ENCODE results near the gene TSPEAR. TPM values are rescaled to one million over a fixed set of nuclear protein-coding genes. Genes with fewer than 3 reads are reported as not detected.

Gene TSPEAR
- total RNA-seq, 1 experiment from 2014 or later: 0.32 TPM

GRCh38 chr21:44450402-44450801 lies 261.0 kb downstream of the TSPEAR start:
- no peak for TF ChIP-seq CTCF (IDR thresholded peaks at IDR 0.05; ENCODE audit: insufficient read depth in 1 of 2, low read depth in 1 of 2, low read length in 1 of 2, severe bottlenecking in 1 of 2, unreplicated experiment in 1 of 2)
- no peak overlapping the region for H3K4me3 Mint-ChIP-seq (ENCODE audit: unreplicated experiment)
- Histone ChIP-seq H3K36me3 (ENCODE audit: control insufficient read depth, insufficient read depth, low read length) (no peaks in the 10 kb centered on the region), H3K4me1 (0 out of 2 replicates have a peak, but pooled peaks cover 6% of the 10 kb centered on the region), H3K9me3 (no peaks in the 10 kb centered on the region), H3K4me3 (ENCODE audit: low read depth, low read length) (no peak overlapping the region), H3K27me3 (replicated peaks; ENCODE audit: control insufficient read depth, insufficient read depth, low read length) (no peaks in the 10 kb centered on the region)
- CTCF ChIA-PET: no interaction called here
- POLR2A ChIA-PET: no interaction called here
- H3K9me3 Mint-ChIP-seq (ENCODE audit: unreplicated experiment): peaks cover 7% of the 10 kb centered on the region
- no TSS peak for BruUV-seq (replicated peaks)
- DNase-seq: peak in 1 of 2 experiments; percentile 23
- H3K36me3 Mint-ChIP-seq (ENCODE audit: insufficient read depth, unreplicated experiment): no peaks in the 10 kb centered on the region
- no peak overlapping the region for H3K27ac Mint-ChIP-seq (ENCODE audit: unreplicated experiment)
- intact Hi-C loops (cut with micrococcal nuclease; ENCODE audit: unreplicated experiment): no loop called here
- H3K27me3 Mint-ChIP-seq (ENCODE audit: insufficient read depth, unreplicated experiment): no peaks in the 10 kb centered on the region
- no peaks in the 10 kb centered on the region for H3K4me1 Mint-ChIP-seq (ENCODE audit: low read depth, unreplicated experiment)

GRCh38 chr21:44449473-44450363 lies 261.7 kb downstream of the TSPEAR start:
- DNase-seq: peak in 1 of 2 experiments; percentile 29
- no peak overlapping the region for H3K4me3 ChIP-seq (ENCODE audit: low read depth, low read length)
- intact Hi-C loops (cut with micrococcal nuclease; ENCODE audit: unreplicated experiment): no loop called here
- Mint-ChIP-seq H3K4me3 (ENCODE audit: unreplicated experiment) (no peak overlapping the region), H3K27ac (ENCODE audit: unreplicated experiment) (no peak overlapping the region), H3K9me3 (ENCODE audit: unreplicated experiment) (peaks cover 7% of the 10 kb centered on the region), H3K27me3 (ENCODE audit: insufficient read depth, unreplicated experiment) (no peaks in the 10 kb centered on the region), H3K36me3 (ENCODE audit: insufficient read depth, unreplicated experiment) (no peaks in the 10 kb centered on the region), H3K4me1 (ENCODE audit: low read depth, unreplicated experiment) (no peaks in the 10 kb centered on the region)
- ChIA-PET POLR2A (no interaction called here), CTCF (no interaction called here)
- H3K4me1 ChIP-seq: 0 out of 2 replicates have a peak, but pooled peaks cover 6% of the 10 kb centered on the region
- no peaks in the 10 kb centered on the region for H3K36me3 ChIP-seq (ENCODE audit: control insufficient read depth, insufficient read depth, low read length)
- TF ChIP-seq CTCF (IDR thresholded peaks at IDR 0.05; ENCODE audit: insufficient read depth in 1 of 2, low read depth in 1 of 2, low read length in 1 of 2, severe bottlenecking in 1 of 2, unreplicated experiment in 1 of 2): no peak
- H3K9me3 ChIP-seq: no peaks in the 10 kb centered on the region
- no TSS peak for BruUV-seq (replicated peaks)
- no peaks in the 10 kb centered on the region for H3K27me3 ChIP-seq (replicated peaks; ENCODE audit: control insufficient read depth, insufficient read depth, low read length)

GRCh38 chr21:44448651-44449131 lies 262.7 kb downstream of the TSPEAR start:
- no peaks in the 10 kb centered on the region for H3K36me3 Mint-ChIP-seq (ENCODE audit: insufficient read depth, unreplicated experiment)
- H3K36me3 ChIP-seq (ENCODE audit: control insufficient read depth, insufficient read depth, low read length): no peaks in the 10 kb centered on the region
- POLR2A ChIA-PET: no interaction called here

More at GRCh38 chr21:44448651-44449131, 262.7 kb downstream of the TSPEAR start:
- H3K27ac Mint-ChIP-seq (ENCODE audit: unreplicated experiment): no peak overlapping the region
- H3K4me3 ChIP-seq (ENCODE audit: low read depth, low read length): no peak overlapping the region
- H3K9me3 Mint-ChIP-seq (ENCODE audit: unreplicated experiment): no peaks in the 10 kb centered on the region
- TF ChIP-seq CTCF (IDR thresholded peaks at IDR 0.05; ENCODE audit: insufficient read depth in 1 of 2, low read depth in 1 of 2, low read length in 1 of 2, severe bottlenecking in 1 of 2, unreplicated experiment in 1 of 2): no peak
- CTCF ChIA-PET: no interaction called here
- intact Hi-C loops (cut with micrococcal nuclease; ENCODE audit: unreplicated experiment): no loop called here
- H3K4me1 ChIP-seq: 0 out of 2 replicates have a peak, but pooled peaks cover 6% of the 10 kb centered on the region
- no peaks in the 10 kb centered on the region for H3K27me3 ChIP-seq (replicated peaks; ENCODE audit: control insufficient read depth, insufficient read depth, low read length)
- H3K9me3 ChIP-seq: no peaks in the 10 kb centered on the region
- no peaks in the 10 kb centered on the region for H3K27me3 Mint-ChIP-seq (ENCODE audit: insufficient read depth, unreplicated experiment)
- no peaks in the 10 kb centered on the region for H3K4me1 Mint-ChIP-seq (ENCODE audit: low read depth, unreplicated experiment)
- no peak overlapping the region for H3K4me3 Mint-ChIP-seq (ENCODE audit: unreplicated experiment)
- DNase-seq: peak in 1 of 2 experiments; percentile 26
- no TSS peak for BruUV-seq (replicated peaks)

Other genes starting within 250 kb of the TSPEAR start
- gene KRTAP10-1, start 171.4 kb downstream of the TSPEAR start, total RNA-seq (2022): not detected in 2 replicates
- not detected in 2 replicates for gene KRTAP10-2, start 160.1 kb downstream of the TSPEAR start, total RNA-seq (2022)
- not detected in 2 replicates for gene KRTAP10-3, start 152.8 kb downstream of the TSPEAR start, total RNA-seq (2022)
- gene KRTAP10-4, start 137.8 kb downstream of the TSPEAR start, total RNA-seq (2022): not detected in 2 replicates
- not detected in 2 replicates for gene KRTAP10-5, start 131.0 kb downstream of the TSPEAR start, total RNA-seq (2022)
- not detected in 2 replicates for gene KRTAP10-6, start 119.1 kb downstream of the TSPEAR start, total RNA-seq (2022)
- not detected in 2 replicates for gene KRTAP10-7, start 111.0 kb downstream of the TSPEAR start, total RNA-seq (2022)
- not detected in 2 replicates for gene KRTAP10-8, start 99.5 kb downstream of the TSPEAR start, total RNA-seq (2022)
- gene KRTAP10-9, start 84.5 kb downstream of the TSPEAR start, total RNA-seq (2022): not detected in 2 replicates
- gene KRTAP10-10, start 74.2 kb downstream of the TSPEAR start, total RNA-seq (2022): not detected in 2 replicates
- gene KRTAP10-11, start 65.2 kb downstream of the TSPEAR start, total RNA-seq (2022): not detected in 2 replicates
- not detected in 2 replicates for gene KRTAP12-4, start 56.9 kb downstream of the TSPEAR start, total RNA-seq (2022)
- not detected in 2 replicates for gene KRTAP12-3, start 53.6 kb downstream of the TSPEAR start, total RNA-seq (2022)
- not detected in 2 replicates for gene KRTAP12-2, start 44.6 kb downstream of the TSPEAR start, total RNA-seq (2022)
- not detected in 2 replicates for gene KRTAP12-1, start 29.4 kb downstream of the TSPEAR start, total RNA-seq (2022)
- not detected in 2 replicates for gene KRTAP10-12, start 14.4 kb downstream of the TSPEAR start, total RNA-seq (2022)
- gene UBE2G2, start 90.2 kb upstream of the TSPEAR start, total RNA-seq (2022): 91.3 and 103 TPM in 2 replicates
- 110 and 118 TPM in 2 replicates for gene SUMO3, start 106.5 kb upstream of the TSPEAR start, total RNA-seq (2022)
- gene PTTG1IP, start 162.1 kb upstream of the TSPEAR start, total RNA-seq (2022): 296 and 306 TPM in 2 replicates
- 0.48 and 1.1 TPM in 2 replicates for gene ITGB2, start 209.3 kb upstream of the TSPEAR start, total RNA-seq (2022)
- gene SLX9, start 228.5 kb upstream of the TSPEAR start, total RNA-seq (2022): 54.0 and 62.1 TPM in 2 replicates

All from Caco-2 (cell line).